IMR-90 (cell line): Measurements from ENCODE around the gene ZNF768. TPM values are rescaled to one million over a fixed set of nuclear protein-coding genes. Genes with fewer than 3 reads are reported as not detected.

Experiments used
- ATAC-seq: fragments of 200-7000 bp; cut with Tn5 transposase; 2 replicates; pipeline ENCODE4 v1.9.1; 2020; ENCODE audit warnings: low read depth, mild to moderate bottlenecking, moderate library complexity
- BruUV-seq: library from RNA; stranded (reverse); fragments of 400-500 nt; replicated peaks from 2 replicates; lab custom pipeline; 2021; lab: Mats Ljungman, UMichigan
- CTCF ChIA-PET: fragments of 300-600 bp; formaldehyde crosslinking; extraction: SDS; loops from one replicate; lab custom pipeline; 2021; ENCODE audit warnings: antibody characterized with exemption; lab: Yijun Ruan, JAX
- POLR2A ChIA-PET: fragments of 300-600 bp; sonication (Branson Sonifier 250); formaldehyde crosslinking; loops from one replicate; lab custom pipeline; 2022; ENCODE audit warnings: antibody characterized with exemption; ENCODE audit not compliant: unreplicated experiment; lab: Charles Lee
- DNase-seq: peaks from one replicate; pipeline ENCODE4 v3.0.0; 2013
- H2AFZ ChIP-seq: replicated peaks from 2 replicates; pipeline ENCODE3; 2013; ENCODE audit warnings: low read length, mild to moderate bottlenecking; ENCODE audit not compliant: poor library complexity
- H2AK5ac ChIP-seq: 2 replicates; pipeline ENCODE4 v1.6.1; 2013; ENCODE audit warnings: low read depth, low read length, inconsistent platforms
- H2AK9ac ChIP-seq: replicated peaks from 2 replicates; pipeline ENCODE3; 2013; ENCODE audit warnings: mild to moderate bottlenecking, low read depth, low read length, moderate library complexity; ENCODE audit not compliant: poor library complexity
- H2BK120ac ChIP-seq: 2 replicates; pipeline ENCODE4 v1.6.1; 2013; ENCODE audit warnings: low read depth, low read length, inconsistent platforms
- H2BK15ac ChIP-seq: 3 replicates; pipeline ENCODE4 v1.6.1; 2013; ENCODE audit warnings: low read depth, low read length, inconsistent platforms
- H2BK20ac ChIP-seq: 2 replicates; pipeline ENCODE4 v1.6.1; 2013; ENCODE audit warnings: low read depth, mild to moderate bottlenecking, inconsistent platforms, low read length, moderate library complexity
- H2BK5ac ChIP-seq: 2 replicates; pipeline ENCODE4 v1.6.1; 2013; ENCODE audit warnings: mild to moderate bottlenecking, low read depth, low read length, inconsistent platforms; ENCODE audit not compliant: poor library complexity, severe bottlenecking
- H3K14ac ChIP-seq: replicated peaks from 2 replicates; pipeline ENCODE4 v1.6.1; 2013; ENCODE audit warnings: low read depth, low read length, inconsistent platforms
- H3K18ac ChIP-seq: 2 replicates; pipeline ENCODE4 v1.6.1; 2013; ENCODE audit warnings: low read depth, low read length, control low read depth
- H3K23ac ChIP-seq: 2 replicates; pipeline ENCODE4 v1.6.1; 2013; ENCODE audit warnings: low read depth, low read length, inconsistent platforms
- H3K27ac ChIP-seq: 2 replicates; pipeline ENCODE4 v1.5.1; 2013; ENCODE audit warnings: mild to moderate bottlenecking, control low read depth, low read length; ENCODE audit not compliant: insufficient read depth
- H3K27me3 ChIP-seq: 2 replicates; pipeline ENCODE4 v1.6.1; 2013; ENCODE audit warnings: low read length; ENCODE audit not compliant: control insufficient read depth, insufficient read depth
- H3K36me3 ChIP-seq: 2 replicates; pipeline ENCODE4 v1.6.1; 2013; ENCODE audit warnings: low read length, mixed read lengths; ENCODE audit not compliant: control insufficient read depth, insufficient read depth
- H3K4ac ChIP-seq: 2 replicates; pipeline ENCODE4 v1.6.1; 2013; ENCODE audit warnings: low read depth, low read length, inconsistent platforms
- H3K4me1 ChIP-seq: 2 replicates; pipeline ENCODE4 v1.6.1; 2013; ENCODE audit warnings: low read length, mixed read lengths; ENCODE audit not compliant: control insufficient read depth, insufficient read depth
- H3K4me2 ChIP-seq: 2 replicates; pipeline ENCODE4 v1.6.1; 2013; ENCODE audit warnings: low read depth, mild to moderate bottlenecking, control low read depth, low read length, moderate library complexity
- H3K4me3 ChIP-seq: 2 replicates; pipeline ENCODE4 v1.5.1; 2013; ENCODE audit warnings: low read depth, mild to moderate bottlenecking, control low read depth, low read length, moderate library complexity; ENCODE audit not compliant: insufficient read depth
- H3K56ac ChIP-seq: 2 replicates; pipeline ENCODE4 v1.6.1; 2013; ENCODE audit warnings: low read length, inconsistent platforms; ENCODE audit not compliant: insufficient read depth; ENCODE audit errors: extremely low read depth
- H3K79me1 ChIP-seq, 2 experiments: 2 replicates each; pipeline ENCODE4 v1.6.1; 2013; ENCODE audit warnings: low read length in 2 of 2, inconsistent platforms in 1 of 2, low read depth in 1 of 2
- H3K9ac ChIP-seq: 2 replicates; pipeline ENCODE4 v1.6.1; 2013; ENCODE audit warnings: low read depth, low read length, control low read depth
- H3K9me1 ChIP-seq: 2 replicates; pipeline ENCODE4 v1.6.1; 2013; ENCODE audit warnings: low read length, inconsistent platforms; ENCODE audit not compliant: insufficient read depth
- H3K9me3 ChIP-seq: 2 replicates; pipeline ENCODE4 v1.6.1; 2013; ENCODE audit warnings: low read length; ENCODE audit not compliant: control insufficient read depth, insufficient read depth
- H4K20me1 ChIP-seq: 2 replicates; pipeline ENCODE4 v1.6.1; 2013; ENCODE audit warnings: low read length, inconsistent platforms; ENCODE audit not compliant: insufficient read depth
- H4K5ac ChIP-seq: 2 replicates; pipeline ENCODE4 v1.6.1; 2013; ENCODE audit warnings: mild to moderate bottlenecking, low read depth, low read length, control low read depth
- H4K8ac ChIP-seq, 2 experiments: 2 replicates each; pipeline ENCODE4 v1.6.1; 2013; ENCODE audit warnings: low read depth in 2 of 2, low read length in 2 of 2, control low read depth in 1 of 2, inconsistent platforms in 1 of 2
- H4K91ac ChIP-seq: 2 replicates; pipeline ENCODE4 v1.6.1; 2013; ENCODE audit warnings: low read depth, low read length, inconsistent platforms; ENCODE audit not compliant: insufficient read depth
- BHLHE40 ChIP-seq: fragments of 150-350 bp; IDR thresholded peaks from 2 replicates; pipeline ENCODE4 v1.6.1; 2016; ENCODE audit warnings: mild to moderate bottlenecking, low read depth, low read length
- CTCF ChIP-seq: conservative IDR thresholded peaks from 2 replicates; pipeline ENCODE4 v1.5.1; 2012; ENCODE audit warnings: mild to moderate bottlenecking, low read depth, low read length, improper control_type of control experiment
- FOS ChIP-seq: fragments of 150-350 bp; IDR thresholded peaks from 2 replicates; pipeline ENCODE4 v1.6.1; 2016; ENCODE audit warnings: low read depth, low read length
- RAD21 ChIP-seq: IDR thresholded peaks from 2 replicates; pipeline ENCODE4 v1.6.1; 2012; ENCODE audit warnings: low read length, improper control_type of control experiment
- SMC3 ChIP-seq: fragments of 150-350 bp; IDR thresholded peaks from 2 replicates; pipeline ENCODE4 v1.6.1; 2016; ENCODE audit warnings: low read depth, mild to moderate bottlenecking, antibody characterized with exemption, low read length, moderate library complexity
- WGBS, 2 experiments: methylation state at CpG; one replicate each; pipeline versions ENCODE4 v1.1.5 to v1.1.7; 2013; ENCODE audit warnings: missing lambda C conversion rate in 2 of 2; ENCODE audit not compliant: insufficient read length in 1 of 2; ENCODE audit errors: extremely low coverage in 2 of 2; 5-methylcytosine and 5-hydroxymethylcytosine counted together
- dilution Hi-C: fragments of 300-500 bp; cut with HindIII; formaldehyde crosslinking; loops from one replicate; pipeline ENCODE4 v1.14.3; 2018; ENCODE audit warnings: low sequenced_read_pairs; ENCODE audit not compliant: unreplicated experiment
- in situ Hi-C: fragments of 300-500 bp; cut with MboI; formaldehyde crosslinking; loops from 3 replicates; pipeline ENCODE4 v1.14.3; 2019; ENCODE audit warnings: low sequenced_read_pairs, inconsistent platforms, mixed read lengths
- intact Hi-C: fragments of 100-400 bp; cut with micrococcal nuclease; formaldehyde crosslinking; loops from 2 replicates; pipeline ENCODE4 v1.10.0; 2022
- polyA plus RNA-seq, 3 experiments: library from polyadenylated mRNA; depleted of rRNA; stranded (reverse); fragments of >200 nt; gene quantifications; 2 replicates each; pipeline ENCODE4 v1.2.3, GENCODE V29; 2012; ENCODE audit warnings: low replicate concordance in 1 of 3
- total RNA-seq: library from RNA; depleted of rRNA; stranded (reverse); fragments of >200 nt; gene quantifications from 2 replicates; pipeline ENCODE4 v1.2.3, GENCODE V29; 2012
- TF ChIP-seq, protein P1 (sequence below): fragments of 150-350 bp; IDR thresholded peaks from 2 replicates; pipeline ENCODE4 v1.6.1; 2017; ENCODE audit warnings: mild to moderate bottlenecking, antibody characterized with exemption, low read length, low read depth

Gene ZNF768
- total and polyA plus RNA-seq, 2 of the 4 experiments (the other 2 are of a cell fraction), result 9.3 to 22.1 TPM

- Histone ChIP-seq H3K4me3 (no peak overlapping the region), H3K23ac (no peak overlapping the region), H2AK9ac (peak overlapping the region; percentile 38), H4K91ac (no peak overlapping the region), H3K14ac (no peak overlapping the region), H4K20me1 (no peaks in the 10 kb centered on the region), H2AFZ (no peak overlapping the region), H3K36me3 (no peaks in the 10 kb centered on the region), H3K4me2 (no peak overlapping the region), H3K9me3 (no peaks in the 10 kb centered on the region), H2BK20ac (no peak overlapping the region), H3K79me1 (no peaks in the 10 kb centered on the region), H2BK15ac (0 out of 3 replicates have a peak overlapping the region, but pooled peaks have one; percentile 3), H3K4me1 (peaks cover 3% of the 10 kb centered on the region; the same call in 1 of the 2 replicates), H2BK5ac (no peak overlapping the region), H2BK120ac (no peak overlapping the region), H2AK5ac (no peak overlapping the region), H4K5ac (no peak overlapping the region), H3K27ac (no peak overlapping the region), H3K9ac (no peak overlapping the region), H3K56ac (no peak overlapping the region), H3K9me1 (peaks cover 3% of the 10 kb centered on the region; the same call in 1 of the 2 replicates), H3K27me3 (peaks cover 9% of the 10 kb centered on the region), H4K8ac (no peak overlapping the region), H3K18ac (no peak overlapping the region), H3K4ac (no peak overlapping the region)
- intact Hi-C loops, result no loop called here
- POLR2A ChIA-PET, result interaction anchor here (0.5 to 0.6 kb wide), 2 partner anchors 10 to 86 kb away, joined by 3 to 6 read pairs; no protein-coding TSS in a partner anchor
- no CpG with 5 or more reads among the region's 6 CpGs for WGBS, 2 experiments
- ATAC-seq (peak; percentile 92), DNase-seq (peak; percentile 83)
- in situ Hi-C loops, result no loop called here
- TF ChIP-seq CTCF (no peak), SMC3 (no peak), FOS (peak; percentile 34; the same call in 1 of the 2 replicates), BHLHE40 (no peak), RAD21 (0 out of 2 replicates have a peak, but pooled peaks have one; percentile 7)
- TF ChIP-seq, protein P1, sequence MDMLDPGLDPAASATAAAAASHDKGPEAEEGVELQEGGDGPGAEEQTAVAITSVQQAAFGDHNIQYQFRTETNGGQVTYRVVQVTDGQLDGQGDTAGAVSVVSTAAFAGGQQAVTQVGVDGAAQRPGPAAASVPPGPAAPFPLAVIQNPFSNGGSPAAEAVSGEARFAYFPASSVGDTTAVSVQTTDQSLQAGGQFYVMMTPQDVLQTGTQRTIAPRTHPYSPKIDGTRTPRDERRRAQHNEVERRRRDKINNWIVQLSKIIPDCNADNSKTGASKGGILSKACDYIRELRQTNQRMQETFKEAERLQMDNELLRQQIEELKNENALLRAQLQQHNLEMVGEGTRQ, result no peak
- BruUV-seq, result no TSS peak
- dilution Hi-C loops, result no loop called here
- CTCF ChIA-PET, result interaction anchor here (0.8 kb wide), 1 partner anchor 47 kb away, joined by 3 read pairs; no protein-coding TSS in a partner anchor
These were observed 34.5 kb downstream of the ZNF768 start for GRCh38 chr16:30491744-30492308.
